Measurements from ENCODE around the gene NUP50.
"Not testable (repeated sequence)": the region's sequence is repeated elsewhere in the genome, so short reads cannot be mapped to it uniquely, and the experiment has no call there.

DNA sequence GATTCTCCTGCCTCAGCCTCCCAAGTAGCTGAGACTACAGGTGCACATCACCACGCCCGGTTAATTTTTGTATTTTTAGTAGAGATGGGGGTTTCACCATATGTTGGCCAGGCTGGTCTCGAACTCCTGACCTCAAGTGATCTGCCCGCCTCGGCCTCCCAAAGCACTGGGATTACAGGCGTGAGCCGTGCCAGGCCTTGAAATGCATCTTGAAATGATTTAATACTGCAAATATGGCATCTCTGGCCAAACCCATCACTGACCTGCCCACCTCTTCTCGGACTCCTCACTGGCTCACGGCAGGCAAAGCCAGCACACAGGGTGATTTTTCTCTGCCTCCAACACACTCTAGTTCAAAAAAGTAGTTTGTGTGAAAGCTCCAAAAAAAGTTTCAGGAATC is 28.0 kb downstream of the NUP50 start:
- TF ChIP-seq, protein P1, sequence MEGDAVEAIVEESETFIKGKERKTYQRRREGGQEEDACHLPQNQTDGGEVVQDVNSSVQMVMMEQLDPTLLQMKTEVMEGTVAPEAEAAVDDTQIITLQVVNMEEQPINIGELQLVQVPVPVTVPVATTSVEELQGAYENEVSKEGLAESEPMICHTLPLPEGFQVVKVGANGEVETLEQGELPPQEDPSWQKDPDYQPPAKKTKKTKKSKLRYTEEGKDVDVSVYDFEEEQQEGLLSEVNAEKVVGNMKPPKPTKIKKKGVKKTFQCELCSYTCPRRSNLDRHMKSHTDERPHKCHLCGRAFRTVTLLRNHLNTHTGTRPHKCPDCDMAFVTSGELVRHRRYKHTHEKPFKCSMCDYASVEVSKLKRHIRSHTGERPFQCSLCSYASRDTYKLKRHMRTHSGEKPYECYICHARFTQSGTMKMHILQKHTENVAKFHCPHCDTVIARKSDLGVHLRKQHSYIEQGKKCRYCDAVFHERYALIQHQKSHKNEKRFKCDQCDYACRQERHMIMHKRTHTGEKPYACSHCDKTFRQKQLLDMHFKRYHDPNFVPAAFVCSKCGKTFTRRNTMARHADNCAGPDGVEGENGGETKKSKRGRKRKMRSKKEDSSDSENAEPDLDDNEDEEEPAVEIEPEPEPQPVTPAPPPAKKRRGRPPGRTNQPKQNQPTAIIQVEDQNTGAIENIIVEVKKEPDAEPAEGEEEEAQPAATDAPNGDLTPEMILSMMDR (optimal IDR thresholded peaks at IDR 0.05 in 1 of 3, IDR thresholded peaks at IDR 0.05 in 1 of 3, conservative IDR thresholded peaks at IDR 0.05 in 1 of 3; ENCODE audit: extremely low read depth in 1 of 3, insufficient read depth in 2 of 3, low read length in 3 of 3) = not testable (repeated sequence)
- TF ChIP-seq EZH2 (IDR thresholded peaks at IDR 0.05; ENCODE audit: low read length) = not testable (repeated sequence)
